PC-3 (cell line): ENCODE measurements around the gene LDHD. TPM values are rescaled to one million over a fixed set of nuclear protein-coding genes. Genes with fewer than 3 reads are reported as not detected.
A peak's percentile ranks its signal among the peaks of the same experiment; 100 is the strongest.

ENCODE experiments used
- ATAC-seq: fragments of 200-7000 bp; cut with Tn5 transposase; 2 replicates; pipeline ENCODE4 v1.9.1; 2020; ENCODE audit warnings: mild to moderate bottlenecking, moderate library complexity
- BruUV-seq: library from RNA; stranded (reverse); fragments of 400-500 nt; replicated peaks from 2 replicates; lab custom pipeline; 2021; lab: Mats Ljungman, UMichigan
- CTCF ChIA-PET: fragments of 300-600 bp; sonication (Branson Sonifier 250); formaldehyde crosslinking; loops from one replicate; lab custom pipeline; 2022; ENCODE audit warnings: antibody characterized with exemption; lab: Charles Lee
- POLR2A ChIA-PET: fragments of 300-600 bp; sonication (Branson Sonifier 250); formaldehyde crosslinking; loops from one replicate; lab custom pipeline; 2022; ENCODE audit warnings: antibody characterized with exemption; ENCODE audit not compliant: unreplicated experiment; lab: Charles Lee
- DNase-seq: peaks from one replicate; pipeline ENCODE4 v3.0.0-alpha.2; 2015
- H2AFZ ChIP-seq: fragments of 300-600 bp; sonication (generic); 2 replicates; pipeline ENCODE4 v1.6.0; 2016; ENCODE audit warnings: antibody characterized with exemption, low read length
- H3F3A ChIP-seq: fragments of 300-600 bp; sonication (generic); one replicate; pipeline ENCODE4 v1.6.0; 2017; ENCODE audit warnings: antibody characterized with exemption, low read length, control low read depth, mild to moderate bottlenecking; ENCODE audit not compliant: unreplicated experiment
- H3K27ac ChIP-seq: fragments of 300-600 bp; sonication (generic); 2 replicates; pipeline ENCODE4 v1.5.1; 2016; ENCODE audit warnings: mild to moderate bottlenecking, low read length
- H3K27me3 ChIP-seq: fragments of 300-600 bp; sonication (generic); 2 replicates; pipeline ENCODE4 v1.6.1; 2016; ENCODE audit warnings: low read length, mixed read lengths
- H3K36me3 ChIP-seq: fragments of 300-600 bp; sonication (generic); 2 replicates; pipeline ENCODE4 v1.6.1; 2016; ENCODE audit warnings: low read depth, mixed run types, low read length, mixed read lengths
- H3K4me1 ChIP-seq: fragments of 300-600 bp; sonication (generic); 2 replicates; pipeline ENCODE4 v1.5.1; 2016; ENCODE audit warnings: low read length; ENCODE audit not compliant: insufficient read depth
- H3K4me2 ChIP-seq: fragments of 300-600 bp; sonication (generic); 2 replicates; pipeline ENCODE4 v1.6.0; 2016; ENCODE audit warnings: low read length
- H3K4me3 ChIP-seq: fragments of 300-600 bp; sonication (generic); 2 replicates; pipeline ENCODE4 v1.5.1; 2016; ENCODE audit warnings: mild to moderate bottlenecking, low read length, mixed read lengths
- H3K79me2 ChIP-seq: fragments of 300-600 bp; sonication (generic); 2 replicates; pipeline ENCODE4 v1.6.1; 2017; ENCODE audit warnings: low read length, mixed read lengths
- H3K9ac ChIP-seq: fragments of 300-600 bp; sonication (generic); 2 replicates; pipeline ENCODE4 v1.6.0; 2016; ENCODE audit warnings: mild to moderate bottlenecking, low read length
- H3K9me2 ChIP-seq: fragments of 300-600 bp; sonication (generic); replicated peaks from 2 replicates; pipeline ENCODE4 v1.6.1; 2016; ENCODE audit warnings: mixed run types, low read length, mixed read lengths
- H3K9me3 ChIP-seq: fragments of 300-600 bp; sonication (generic); 2 replicates; pipeline ENCODE4 v1.6.1; 2016; ENCODE audit warnings: low read length, mixed read lengths
- H4K20me1 ChIP-seq: fragments of 300-600 bp; sonication (generic); 2 replicates; pipeline ENCODE4 v1.6.1; 2016; ENCODE audit warnings: low read length, mixed read lengths
- CTCF ChIP-seq: fragments of 300-600 bp; sonication (generic); conservative IDR thresholded peaks from 2 replicates; pipeline ENCODE4 v1.5.1; 2017; ENCODE audit warnings: antibody characterized with exemption, low read depth, mild to moderate bottlenecking, low read length
- EZH2 ChIP-seq: fragments of 300-600 bp; sonication (generic); IDR thresholded peaks from one replicate; pipeline ENCODE4 v1.6.1; 2017; ENCODE audit warnings: antibody characterized with exemption, mild to moderate bottlenecking, low read length; ENCODE audit not compliant: unreplicated experiment
- EZH2phosphoT487 ChIP-seq: fragments of 300-600 bp; sonication (generic); IDR thresholded peaks from 2 replicates; pipeline ENCODE4 v1.6.1; 2018; ENCODE audit warnings: mild to moderate bottlenecking, antibody characterized with exemption, low read length, borderline replicate concordance
- intact Hi-C: fragments of 100-400 bp; cut with micrococcal nuclease; formaldehyde crosslinking; loops from 2 replicates; pipeline ENCODE4 v1.9.0; 2023
- total RNA-seq: library from RNA; depleted of rRNA; stranded (reverse); fragments of >200 nt; gene quantifications from 2 replicates; pipeline ENCODE4 v1.2.3, GENCODE V29; 2014

The LDHD gene
- total RNA-seq, 1 experiment from 2014 or later, result 3.1 TPM

GRCh38 chr16:75097191-75097761, 19.3 kb downstream of the LDHD start:
- Histone ChIP-seq H3K79me2 (peaks cover 11% of the 10 kb centered on the region), H3K4me1 (peaks cover 18% of the 10 kb centered on the region), H3K4me3 (no peak overlapping the region), H3K4me2 (peak overlapping the region; percentile 46), H3K27me3 (no peaks in the 10 kb centered on the region), H3F3A (no peaks in the 10 kb centered on the region), H2AFZ (no peak overlapping the region), H3K36me3 (no peaks in the 10 kb centered on the region), H3K9me3 (no peaks in the 10 kb centered on the region), H4K20me1 (no peaks in the 10 kb centered on the region), H3K9me2 (no peaks in the 10 kb centered on the region), H3K27ac (peak overlapping the region; percentile 26; the same call in 1 of the 2 replicates), H3K9ac (no peak overlapping the region)
- POLR2A ChIA-PET, result no interaction called here
- ATAC-seq (no peak), DNase-seq (no peak)
- no TSS peak for BruUV-seq
- intact Hi-C loops, result no loop called here
- CTCF ChIA-PET, result no interaction called here
- TF ChIP-seq EZH2 (no peak), CTCF (no peak), EZH2phosphoT487 (no peak)

- Histone ChIP-seq H3K4me2 (peak overlapping the region; percentile 46), H3K4me3 (no peak overlapping the region), H2AFZ (no peak overlapping the region), H3K79me2 (peaks cover 12% of the 10 kb centered on the region), H3F3A (no peaks in the 10 kb centered on the region), H3K36me3 (no peaks in the 10 kb centered on the region), H3K9me2 (no peaks in the 10 kb centered on the region), H3K27me3 (no peaks in the 10 kb centered on the region), H4K20me1 (no peaks in the 10 kb centered on the region), H3K27ac (peak overlapping the region; percentile 29), H3K9ac (no peak overlapping the region), H3K4me1 (peaks cover 18% of the 10 kb centered on the region), H3K9me3 (no peaks in the 10 kb centered on the region)
- BruUV-seq, result no TSS peak
- ChIA-PET CTCF (interaction anchor here (0.9 kb wide), 1 partner anchor 27 kb away, joined by 3 read pairs; no protein-coding TSS in a partner anchor), POLR2A (no interaction called here)
- ATAC-seq (peak; percentile 78), DNase-seq (peak; percentile 90)
- intact Hi-C loops, result no loop called here
- TF ChIP-seq CTCF (peak; percentile 61), EZH2phosphoT487 (no peak)
These were observed 19.9 kb downstream of the LDHD start for GRCh38 chr16:75096656-75097055.

DNA sequence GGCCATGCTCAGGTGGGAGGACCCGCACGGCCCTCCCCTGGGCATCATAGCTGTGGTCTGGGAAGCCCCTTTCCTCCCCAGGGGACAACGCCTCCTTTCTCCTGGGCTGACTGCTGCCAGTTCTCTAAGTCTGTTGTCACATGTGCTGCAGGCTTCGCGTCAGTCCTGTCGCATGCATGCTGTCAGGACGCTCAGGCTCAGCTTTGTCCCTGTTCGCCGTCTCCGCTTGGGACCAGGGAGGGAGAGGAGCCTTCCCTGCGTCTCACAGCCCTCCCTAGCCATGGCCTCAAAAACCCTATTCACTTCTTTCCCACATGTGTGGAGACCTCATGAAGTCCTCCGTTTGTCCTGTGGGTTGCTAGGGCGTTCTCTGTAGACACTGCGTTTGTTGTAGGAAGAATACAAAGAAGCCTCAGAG, 21.4 kb downstream of the LDHD start:
- DNase-seq (no peak), ATAC-seq (no peak)
- no peaks in the 10 kb centered on the region for H3K27me3 ChIP-seq
- ChIA-PET POLR2A (no interaction called here), CTCF (no interaction called here)
- H4K20me1 ChIP-seq, result no peaks in the 10 kb centered on the region
- H3K36me3 ChIP-seq, result no peaks in the 10 kb centered on the region
- no peak overlapping the region for H3K4me3 ChIP-seq
- H3K4me1 ChIP-seq, result peaks cover 26% of the 10 kb centered on the region
- no TSS peak for BruUV-seq
- no peak overlapping the region for H2AFZ ChIP-seq
- H3F3A ChIP-seq, result no peaks in the 10 kb centered on the region
- no peak overlapping the region for H3K4me2 ChIP-seq
- H3K9me2 ChIP-seq, result no peaks in the 10 kb centered on the region
- no peaks in the 10 kb centered on the region for H3K9me3 ChIP-seq
- no peak overlapping the region for H3K9ac ChIP-seq
- TF ChIP-seq EZH2 (no peak), CTCF (no peak), EZH2phosphoT487 (no peak)
- no peak overlapping the region for H3K27ac ChIP-seq
- peaks cover 26% of the 10 kb centered on the region for H3K79me2 ChIP-seq
- intact Hi-C loops, result no loop called here
